H9 (cell line): Measurements from ENCODE around the gene MDFIC. TPM values are rescaled to one million over a fixed set of nuclear protein-coding genes. Genes with fewer than 3 reads are reported as not detected.

Source experiments
- DNase-seq: peaks from one replicate; pipeline ENCODE4 v3.0.0-alpha.2; 2017
- H2AFZ ChIP-seq: one replicate; pipeline ENCODE4 v1.6.1; 2013; ENCODE audit warnings: mild to moderate bottlenecking, low read length, control low read depth, moderate library complexity
- H2AK5ac ChIP-seq: 2 replicates; pipeline ENCODE4 v1.6.1; 2013; ENCODE audit warnings: low read length, control low read depth, mixed read lengths; ENCODE audit not compliant: insufficient read length
- H2BK120ac ChIP-seq: one replicate; pipeline ENCODE4 v1.6.1; 2013; ENCODE audit warnings: low read depth, mild to moderate bottlenecking, low read length, control low read depth, inconsistent platforms; ENCODE audit not compliant: poor library complexity, severe bottlenecking
- H2BK12ac ChIP-seq: 2 replicates; pipeline ENCODE4 v1.6.1; 2013; ENCODE audit warnings: low read length, control low read depth, mixed read lengths, low read depth; ENCODE audit not compliant: insufficient read length
- H2BK15ac ChIP-seq: 2 replicates; pipeline ENCODE4 v1.6.1; 2013; ENCODE audit warnings: low read depth, low read length, control low read depth
- H2BK20ac ChIP-seq: one replicate; pipeline ENCODE4 v1.6.1; 2013; ENCODE audit warnings: low read depth, mild to moderate bottlenecking, low read length, control low read depth, inconsistent platforms; ENCODE audit not compliant: poor library complexity, severe bottlenecking
- H2BK5ac ChIP-seq: 2 replicates; pipeline ENCODE4 v1.6.1; 2013; ENCODE audit warnings: low read length, control low read depth, mixed read lengths; ENCODE audit not compliant: insufficient read length
- H3K14ac ChIP-seq: 2 replicates; pipeline ENCODE4 v1.6.1; 2013; ENCODE audit warnings: low read length, control low read depth; ENCODE audit not compliant: insufficient read depth
- H3K18ac ChIP-seq: 2 replicates; pipeline ENCODE4 v1.6.1; 2013; ENCODE audit warnings: low read depth, mild to moderate bottlenecking, mixed read lengths, low read length, control low read depth; ENCODE audit not compliant: insufficient read length
- H3K23ac ChIP-seq: 2 replicates; pipeline ENCODE4 v1.6.1; 2013; ENCODE audit warnings: low read length, control low read depth, mixed read lengths, low read depth; ENCODE audit not compliant: insufficient read length
- H3K23me2 ChIP-seq: 2 replicates; pipeline ENCODE4 v1.6.1; 2013; ENCODE audit warnings: low read depth, mild to moderate bottlenecking, mixed read lengths, low read length, control low read depth; ENCODE audit not compliant: insufficient read length, poor library complexity, severe bottlenecking
- H3K27ac ChIP-seq: 2 replicates; pipeline ENCODE4 v1.5.1; 2013; ENCODE audit warnings: low read length, control low read depth, mixed read lengths, low read depth; ENCODE audit not compliant: insufficient read length
- H3K27me3 ChIP-seq: 2 replicates; pipeline ENCODE4 v1.6.1; 2013; ENCODE audit warnings: low read length, control low read depth, inconsistent platforms; ENCODE audit not compliant: insufficient read depth
- H3K4ac ChIP-seq: 2 replicates; pipeline ENCODE4 v1.6.1; 2013; ENCODE audit warnings: low read depth, mild to moderate bottlenecking, control low read depth, inconsistent platforms, low read length, moderate library complexity
- H3K4me1 ChIP-seq: 2 replicates; pipeline ENCODE4 v1.6.1; 2013; ENCODE audit warnings: low read length, control low read depth, inconsistent platforms; ENCODE audit not compliant: insufficient read depth
- H3K4me2 ChIP-seq: 2 replicates; pipeline ENCODE4 v1.6.1; 2013; ENCODE audit warnings: low read length, control low read depth, mixed read lengths; ENCODE audit not compliant: insufficient read length, insufficient read depth
- H3K56ac ChIP-seq: 2 replicates; pipeline ENCODE4 v1.6.1; 2013; ENCODE audit warnings: low read depth, mild to moderate bottlenecking, mixed read lengths, low read length, control low read depth; ENCODE audit not compliant: insufficient read length
- H3K79me1 ChIP-seq: 2 replicates; pipeline ENCODE4 v1.6.1; 2013; ENCODE audit warnings: low read depth, mild to moderate bottlenecking, moderate library complexity, low read length, control low read depth, inconsistent platforms; ENCODE audit not compliant: insufficient read depth, poor library complexity, severe bottlenecking
- H3K79me2 ChIP-seq: 2 replicates; pipeline ENCODE4 v1.6.1; 2013; ENCODE audit warnings: low read length, control low read depth, inconsistent platforms; ENCODE audit not compliant: insufficient read depth
- H3K9ac ChIP-seq: 2 replicates; pipeline ENCODE4 v1.6.1; 2013; ENCODE audit warnings: low read length, control low read depth, mixed read lengths; ENCODE audit not compliant: insufficient read length; ENCODE audit errors: extremely low read depth
- H3K9me3 ChIP-seq: one replicate; pipeline ENCODE4 v1.6.1; 2013; ENCODE audit warnings: low read depth, low read length, inconsistent platforms; ENCODE audit not compliant: control insufficient read depth
- H3T11ph ChIP-seq: one replicate; pipeline ENCODE4 v1.6.1; 2013; ENCODE audit warnings: mild to moderate bottlenecking, low read length, control low read depth, inconsistent platforms
- H4K20me1 ChIP-seq: one replicate; pipeline ENCODE4 v1.6.1; 2013; ENCODE audit not compliant: control insufficient read depth, insufficient read length, insufficient read depth
- H4K5ac ChIP-seq: 2 replicates; pipeline ENCODE4 v1.6.1; 2013; ENCODE audit warnings: low read depth, mild to moderate bottlenecking, mixed read lengths, low read length, control low read depth; ENCODE audit not compliant: insufficient read length
- H4K8ac ChIP-seq: replicated peaks from 2 replicates; pipeline ENCODE4 v1.6.1; 2013; ENCODE audit warnings: low read length, control low read depth, mixed read lengths, low read depth; ENCODE audit not compliant: insufficient read length
- H4K91ac ChIP-seq: 2 replicates; pipeline ENCODE4 v1.6.1; 2013; ENCODE audit warnings: low read depth, mild to moderate bottlenecking, moderate library complexity, mixed read lengths, low read length, control low read depth; ENCODE audit not compliant: insufficient read length
- H3K27ac Mint-ChIP-seq, 3 experiments: 2 replicates in 2 of 3; 3 replicates in 1 of 3; pipeline ENCODE4 v1.8.0; 2020 to 2021; ENCODE audit warnings: mixed read lengths in 3 of 3, mild to moderate bottlenecking in 1 of 3, moderate library complexity in 1 of 3
- H3K27me3 Mint-ChIP-seq: 2 replicates; pipeline ENCODE4 v1.8.0; 2021; ENCODE audit warnings: low read depth, mild to moderate bottlenecking, moderate library complexity, mixed read lengths
- H3K36me3 Mint-ChIP-seq, 3 experiments: 2 replicates in 2 of 3; 3 replicates in 1 of 3; pipeline ENCODE4 v1.8.0; 2020 to 2021; ENCODE audit warnings: low read depth in 3 of 3, mixed read lengths in 3 of 3; ENCODE audit not compliant: insufficient read depth in 1 of 3
- H3K4me1 Mint-ChIP-seq, 2 experiments: 2 replicates each; pipeline ENCODE4 v1.8.0; 2020; ENCODE audit warnings: mixed read lengths in 2 of 2
- H3K4me3 Mint-ChIP-seq, 2 experiments: 2 replicates in 1 of 2; 3 replicates in 1 of 2; pipeline ENCODE4 v1.8.0; 2020 to 2021; ENCODE audit warnings: mild to moderate bottlenecking in 2 of 2, mixed read lengths in 2 of 2, moderate library complexity in 1 of 2
- H3K9me3 Mint-ChIP-seq, 2 experiments: 2 replicates in 1 of 2; 3 replicates in 1 of 2; pipeline ENCODE4 v1.8.0; 2020; ENCODE audit warnings: mild to moderate bottlenecking in 2 of 2, mixed read lengths in 2 of 2, moderate library complexity in 1 of 2
- WGBS: extraction: QIAGEN DNeasy Blood & Tissue Kit; methylation state at CpG from one replicate; pipeline ENCODE4 v1.1.7; 2013; ENCODE audit warnings: missing lambda C conversion rate, low lambda C conversion rate, mixed read lengths; ENCODE audit not compliant: insufficient read length; ENCODE audit errors: extremely low coverage; 5-methylcytosine and 5-hydroxymethylcytosine counted together
- total RNA-seq: library from RNA; stranded (reverse); gene quantifications from 2 replicates; pipeline ENCODE4 v1.2.1, GENCODE V29; 2021
- TF ChIP-seq, protein P1 (sequence below): fragments of 200-600 bp; sonication (generic); conservative IDR thresholded peaks from 3 replicates; pipeline ENCODE4 v1.8.0; 2021; ENCODE audit warnings: antibody characterized with exemption, mild to moderate bottlenecking

MDFIC gene
- total RNA-seq, 1 experiment from 2014 or later: 2.0 TPM

GRCh38 chr7:114976666-114977065 lies 54.8 kb downstream of the MDFIC start:
- DNase-seq: no peak
- no CpG with 5 or more reads among the region's 4 CpGs for WGBS
- Histone ChIP-seq H4K20me1 (no peaks in the 10 kb centered on the region), H3K27ac (no peak overlapping the region), H2AK5ac (no peak overlapping the region), H3T11ph (no peak overlapping the region), H2AFZ (no peak overlapping the region), H3K4me2 (no peak overlapping the region), H3K4me1 (peaks cover 5% of the 10 kb centered on the region), H2BK120ac (no peak overlapping the region), H4K8ac (no peak overlapping the region), H2BK20ac (no peak overlapping the region), H2BK12ac (no peak overlapping the region), H3K9me3 (no peaks in the 10 kb centered on the region), H3K79me1 (no peaks in the 10 kb centered on the region), H3K18ac (no peak overlapping the region), H4K91ac (no peak overlapping the region), H3K27me3 (no peaks in the 10 kb centered on the region), H3K23me2 (no peaks in the 10 kb centered on the region), H3K79me2 (no peaks in the 10 kb centered on the region), H3K56ac (no peak overlapping the region), H3K9ac (no peak overlapping the region), H4K5ac (no peak overlapping the region), H2BK15ac (no peak overlapping the region), H3K14ac (no peak overlapping the region), H2BK5ac (no peak overlapping the region), H3K23ac (no peak overlapping the region), H3K4ac (no peak overlapping the region)
- Mint-ChIP-seq H3K4me3 (no peak overlapping the region), H3K27me3 (no peaks in the 10 kb centered on the region), H3K36me3 (no peaks in the 10 kb centered on the region), H3K27ac (no peak overlapping the region), H3K9me3 (no peaks in the 10 kb centered on the region), H3K4me1 (peaks cover 16 to 21% of the 10 kb centered on the region in 2 experiments)
- TF ChIP-seq, protein P1, sequence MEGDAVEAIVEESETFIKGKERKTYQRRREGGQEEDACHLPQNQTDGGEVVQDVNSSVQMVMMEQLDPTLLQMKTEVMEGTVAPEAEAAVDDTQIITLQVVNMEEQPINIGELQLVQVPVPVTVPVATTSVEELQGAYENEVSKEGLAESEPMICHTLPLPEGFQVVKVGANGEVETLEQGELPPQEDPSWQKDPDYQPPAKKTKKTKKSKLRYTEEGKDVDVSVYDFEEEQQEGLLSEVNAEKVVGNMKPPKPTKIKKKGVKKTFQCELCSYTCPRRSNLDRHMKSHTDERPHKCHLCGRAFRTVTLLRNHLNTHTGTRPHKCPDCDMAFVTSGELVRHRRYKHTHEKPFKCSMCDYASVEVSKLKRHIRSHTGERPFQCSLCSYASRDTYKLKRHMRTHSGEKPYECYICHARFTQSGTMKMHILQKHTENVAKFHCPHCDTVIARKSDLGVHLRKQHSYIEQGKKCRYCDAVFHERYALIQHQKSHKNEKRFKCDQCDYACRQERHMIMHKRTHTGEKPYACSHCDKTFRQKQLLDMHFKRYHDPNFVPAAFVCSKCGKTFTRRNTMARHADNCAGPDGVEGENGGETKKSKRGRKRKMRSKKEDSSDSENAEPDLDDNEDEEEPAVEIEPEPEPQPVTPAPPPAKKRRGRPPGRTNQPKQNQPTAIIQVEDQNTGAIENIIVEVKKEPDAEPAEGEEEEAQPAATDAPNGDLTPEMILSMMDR: no peak
